ENCODE results near the gene SLC16A10.

DNA sequence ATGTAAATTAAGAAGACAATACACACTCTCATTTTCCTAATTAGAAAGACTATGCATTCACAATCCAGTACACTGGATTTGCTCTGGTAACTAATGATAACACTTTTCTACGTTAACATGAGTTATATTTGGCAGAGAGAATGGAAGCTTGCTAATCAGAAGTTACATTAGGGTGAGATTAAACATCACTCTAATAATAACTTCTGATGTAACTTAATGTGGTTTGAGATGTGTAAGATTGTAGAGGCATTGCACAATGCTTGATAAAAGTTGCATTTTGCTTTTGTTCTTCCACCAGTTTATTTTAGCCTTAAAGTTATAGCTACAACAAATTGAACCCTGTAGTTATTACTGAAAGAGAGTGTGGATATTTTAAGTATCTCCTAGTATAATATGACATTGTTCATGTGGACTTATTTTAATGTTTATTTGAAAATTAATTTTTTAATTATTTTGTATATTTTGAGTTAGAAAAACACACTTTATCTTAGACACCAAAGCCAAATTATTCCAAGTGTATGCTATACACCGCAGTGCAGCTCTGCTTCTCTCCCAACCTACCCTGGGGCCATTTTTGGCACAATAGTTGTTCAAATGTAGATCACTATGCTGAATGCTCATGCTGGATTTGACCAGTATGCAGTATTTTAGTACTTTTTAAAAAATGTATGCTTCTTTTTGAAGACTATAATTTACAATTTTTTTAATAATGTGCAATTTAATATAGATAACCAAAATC lies 143.2 kb downstream of the SLC16A10 start:
- TF ChIP-seq, protein P1, sequence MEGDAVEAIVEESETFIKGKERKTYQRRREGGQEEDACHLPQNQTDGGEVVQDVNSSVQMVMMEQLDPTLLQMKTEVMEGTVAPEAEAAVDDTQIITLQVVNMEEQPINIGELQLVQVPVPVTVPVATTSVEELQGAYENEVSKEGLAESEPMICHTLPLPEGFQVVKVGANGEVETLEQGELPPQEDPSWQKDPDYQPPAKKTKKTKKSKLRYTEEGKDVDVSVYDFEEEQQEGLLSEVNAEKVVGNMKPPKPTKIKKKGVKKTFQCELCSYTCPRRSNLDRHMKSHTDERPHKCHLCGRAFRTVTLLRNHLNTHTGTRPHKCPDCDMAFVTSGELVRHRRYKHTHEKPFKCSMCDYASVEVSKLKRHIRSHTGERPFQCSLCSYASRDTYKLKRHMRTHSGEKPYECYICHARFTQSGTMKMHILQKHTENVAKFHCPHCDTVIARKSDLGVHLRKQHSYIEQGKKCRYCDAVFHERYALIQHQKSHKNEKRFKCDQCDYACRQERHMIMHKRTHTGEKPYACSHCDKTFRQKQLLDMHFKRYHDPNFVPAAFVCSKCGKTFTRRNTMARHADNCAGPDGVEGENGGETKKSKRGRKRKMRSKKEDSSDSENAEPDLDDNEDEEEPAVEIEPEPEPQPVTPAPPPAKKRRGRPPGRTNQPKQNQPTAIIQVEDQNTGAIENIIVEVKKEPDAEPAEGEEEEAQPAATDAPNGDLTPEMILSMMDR (IDR thresholded peaks at IDR 0.05), result no peak
- TF ChIP-seq EZH2 (IDR thresholded peaks at IDR 0.05) (no peak), EZH2phosphoT487 (IDR thresholded peaks at IDR 0.05) (no peak)
